ENCODE results near the gene TNFRSF14.

GRCh38 chr1:2508751-2509150, 47.4 kb upstream of the TNFRSF14 start:
- TF ChIP-seq CTCF (IDR thresholded peaks at IDR 0.05; ENCODE audit: insufficient read depth, low read depth, low read length) (no peak), EZH2 (IDR thresholded peaks at IDR 0.05; ENCODE audit: insufficient read depth, low read length) (no peak)
